GM20431 (cell line): ENCODE data around the gene FBXO24.
"Not testable (repeated sequence)": the region's sequence is repeated elsewhere in the genome, so short reads cannot be mapped to it uniquely, and the experiment has no call there.

ENCODE experiments used
- in situ Hi-C: fragments of 300-500 bp; cut with MseI, MboI; formaldehyde crosslinking; loops from one replicate; pipeline ENCODE4 v1.15.0; 2020; ENCODE audit warnings: low sequenced_read_pairs; ENCODE audit not compliant: unreplicated experiment

Gene FBXO24, protein sequence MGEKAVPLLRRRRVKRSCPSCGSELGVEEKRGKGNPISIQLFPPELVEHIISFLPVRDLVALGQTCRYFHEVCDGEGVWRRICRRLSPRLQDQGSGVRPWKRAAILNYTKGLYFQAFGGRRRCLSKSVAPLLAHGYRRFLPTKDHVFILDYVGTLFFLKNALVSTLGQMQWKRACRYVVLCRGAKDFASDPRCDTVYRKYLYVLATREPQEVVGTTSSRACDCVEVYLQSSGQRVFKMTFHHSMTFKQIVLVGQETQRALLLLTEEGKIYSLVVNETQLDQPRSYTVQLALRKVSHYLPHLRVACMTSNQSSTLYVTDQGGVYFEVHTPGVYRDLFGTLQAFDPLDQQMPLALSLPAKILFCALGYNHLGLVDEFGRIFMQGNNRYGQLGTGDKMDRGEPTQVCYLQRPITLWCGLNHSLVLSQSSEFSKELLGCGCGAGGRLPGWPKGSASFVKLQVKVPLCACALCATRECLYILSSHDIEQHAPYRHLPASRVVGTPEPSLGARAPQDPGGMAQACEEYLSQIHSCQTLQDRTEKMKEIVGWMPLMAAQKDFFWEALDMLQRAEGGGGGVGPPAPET

GRCh38 chr7:100586266-100587025 lies at the start of gene FBXO24:
FBXO24 (plus strand) TSS chr7:100586328; CDS start chr7:100586626, 298 bp downstream.
- in situ Hi-C loops, result no loop called here

- in situ Hi-C loops, result not testable (repeated sequence)
Observed at GRCh38 chr7:100536695-100537094, 49.4 kb upstream of the FBXO24 start.

GRCh38 chr7:100538348-100538653 lies 47.8 kb upstream of the FBXO24 start:
- in situ Hi-C loops, result no loop called here

DNA sequence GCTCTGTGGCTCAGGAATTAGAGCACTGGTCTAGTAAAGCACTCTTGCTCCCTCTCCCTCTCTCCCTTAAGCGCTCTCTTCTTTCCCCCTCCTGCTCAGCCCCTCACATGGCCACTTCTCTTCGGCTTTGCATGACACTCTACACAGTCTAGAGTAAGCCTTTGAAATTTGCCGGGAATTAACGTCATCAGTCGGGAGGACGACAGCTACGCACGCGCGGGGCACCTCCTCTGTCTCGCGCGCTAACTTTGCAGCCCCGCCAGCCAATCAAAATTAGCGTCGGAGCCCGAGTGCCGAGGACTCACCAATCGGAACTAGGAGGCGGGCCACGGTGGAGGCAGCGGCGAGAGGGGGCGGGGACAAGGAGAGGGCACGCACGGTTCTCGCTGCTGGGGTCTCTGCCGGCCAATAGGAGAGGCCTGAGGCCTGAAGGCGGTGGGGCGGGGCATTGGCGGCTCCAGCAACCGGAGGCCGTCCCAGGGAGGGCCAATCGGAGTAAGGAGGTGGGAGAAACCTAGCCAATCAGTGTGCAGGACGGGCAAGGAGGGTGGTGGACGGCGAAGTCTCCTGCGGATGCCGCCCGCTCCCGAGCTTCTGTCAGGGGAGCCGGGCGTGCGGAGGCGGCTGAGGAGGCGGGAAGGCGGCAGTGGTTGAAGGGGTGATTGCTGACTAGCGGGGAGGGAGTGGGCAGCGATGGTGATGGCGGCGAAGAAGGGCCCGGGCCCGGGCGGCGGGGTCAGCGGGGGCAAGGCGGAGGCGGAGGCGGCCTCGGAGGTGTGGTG lies 47.3 kb upstream of the FBXO24 start, which contains the start of gene AGFG2:
TSS of gene AGFG2 (plus strand) at position 550 of the 782 bp plus-strand sequence. CDS start at position 694, 144 bp downstream.
- in situ Hi-C loops, result no loop called here

DNA sequence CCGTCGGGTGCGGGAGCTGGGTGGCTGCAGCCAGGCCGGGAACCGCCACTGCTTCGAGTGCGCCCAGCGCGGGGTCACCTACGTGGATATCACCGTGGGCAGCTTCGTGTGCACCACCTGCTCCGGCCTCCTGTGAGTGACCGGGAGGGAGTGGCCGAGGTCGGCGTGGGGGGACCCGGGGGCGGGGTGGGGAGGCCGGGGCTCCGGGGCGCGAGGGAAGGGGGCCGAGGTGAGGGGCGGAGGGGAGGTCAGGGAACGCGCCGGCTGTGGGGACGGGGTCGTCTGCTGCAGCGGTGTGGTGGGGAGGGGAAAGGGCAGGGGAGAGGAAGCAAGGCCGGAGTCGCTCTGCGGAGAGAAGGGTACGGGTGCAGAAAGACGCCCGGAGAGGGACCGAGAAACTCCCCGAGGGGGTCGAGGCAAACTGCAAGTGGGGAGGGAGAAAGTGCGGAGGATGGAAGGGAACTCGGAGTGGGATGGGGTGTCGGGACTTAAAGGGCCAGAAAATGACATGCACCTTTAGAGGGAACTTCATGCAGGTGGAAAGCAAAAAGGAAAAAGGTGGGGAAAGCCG lies 46.6 kb upstream of the FBXO24 start:
- in situ Hi-C loops, result no loop called here

DNA sequence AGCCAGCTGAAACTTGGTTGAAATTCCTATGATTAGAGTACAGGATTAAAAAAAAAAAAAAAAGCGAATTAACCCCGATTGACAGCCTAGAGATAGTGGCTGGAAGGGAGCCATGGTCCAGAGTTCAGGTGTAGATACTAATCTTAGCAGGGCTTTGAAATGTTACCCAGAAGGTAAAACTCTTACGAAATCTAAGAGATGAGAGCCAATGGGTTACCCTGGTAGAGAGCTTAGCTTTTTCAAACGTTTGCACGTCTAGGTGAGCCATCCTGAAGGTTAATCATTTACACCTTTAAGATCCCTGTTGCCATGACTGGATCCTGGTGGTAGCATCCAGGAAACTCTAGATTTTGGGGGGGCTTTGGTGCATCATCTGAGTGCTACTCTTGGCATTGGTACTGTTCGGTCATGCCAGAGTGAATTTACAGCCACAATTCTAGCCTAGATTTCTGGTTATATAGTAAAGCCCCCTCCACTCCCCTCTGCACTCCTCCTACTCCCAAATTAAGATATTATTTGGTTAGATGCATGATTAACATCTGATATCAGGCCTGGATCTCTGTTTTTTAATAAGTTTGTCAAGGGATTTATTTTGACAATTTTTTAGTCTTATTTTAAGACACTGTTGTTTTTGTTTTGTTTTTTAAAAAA lies 45.9 kb upstream of the FBXO24 start:
- in situ Hi-C loops, result no loop called here

- in situ Hi-C loops, result not testable (repeated sequence)
Observed at GRCh38 chr7:100541309-100541708, 44.8 kb upstream of the FBXO24 start.

GRCh38 chr7:100543586-100543985 lies 42.5 kb upstream of the FBXO24 start:
- in situ Hi-C loops, result no loop called here

- in situ Hi-C loops, result no loop called here
Observed at GRCh38 chr7:100544386-100544785, 41.7 kb upstream of the FBXO24 start.

- in situ Hi-C loops, result no loop called here
Observed at GRCh38 chr7:100544967-100545359, 41.2 kb upstream of the FBXO24 start.

DNA sequence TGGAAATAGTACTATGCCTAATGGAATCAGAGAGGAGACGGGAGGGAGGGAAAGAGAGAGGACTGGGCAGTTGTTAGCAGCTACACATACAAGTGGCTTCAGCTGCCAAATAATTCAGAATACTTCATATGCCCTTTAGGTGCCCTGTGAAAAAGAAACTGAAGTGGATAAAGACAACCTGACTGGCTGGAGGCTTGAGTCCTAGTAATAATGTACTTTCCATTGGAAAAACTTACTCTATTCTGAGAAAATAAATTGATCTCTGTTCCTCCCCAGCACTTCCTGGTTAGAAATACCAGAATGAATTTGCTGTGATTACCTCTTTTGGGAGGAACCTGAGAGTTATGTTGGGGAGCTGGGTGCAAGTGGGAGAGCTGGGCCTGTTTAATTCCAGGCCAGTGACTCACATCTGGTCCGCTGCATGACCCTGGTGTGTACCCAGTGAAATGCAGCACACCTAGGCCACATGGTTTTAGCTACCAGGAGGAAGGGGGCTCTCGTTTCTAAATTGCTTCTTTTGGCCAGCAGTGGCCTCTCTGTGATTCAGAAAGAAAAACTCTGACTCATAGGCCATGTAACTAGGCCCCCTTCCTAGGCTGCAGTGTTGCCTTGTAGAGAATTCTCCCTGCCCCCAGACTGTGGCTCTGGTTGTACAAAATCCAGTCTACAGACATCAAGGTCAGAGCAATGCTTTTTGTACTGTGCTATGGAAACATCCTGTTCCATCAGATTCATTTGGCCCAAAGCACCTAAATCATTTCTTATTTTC lies 40.6 kb upstream of the FBXO24 start:
- in situ Hi-C loops, result no loop called here

DNA sequence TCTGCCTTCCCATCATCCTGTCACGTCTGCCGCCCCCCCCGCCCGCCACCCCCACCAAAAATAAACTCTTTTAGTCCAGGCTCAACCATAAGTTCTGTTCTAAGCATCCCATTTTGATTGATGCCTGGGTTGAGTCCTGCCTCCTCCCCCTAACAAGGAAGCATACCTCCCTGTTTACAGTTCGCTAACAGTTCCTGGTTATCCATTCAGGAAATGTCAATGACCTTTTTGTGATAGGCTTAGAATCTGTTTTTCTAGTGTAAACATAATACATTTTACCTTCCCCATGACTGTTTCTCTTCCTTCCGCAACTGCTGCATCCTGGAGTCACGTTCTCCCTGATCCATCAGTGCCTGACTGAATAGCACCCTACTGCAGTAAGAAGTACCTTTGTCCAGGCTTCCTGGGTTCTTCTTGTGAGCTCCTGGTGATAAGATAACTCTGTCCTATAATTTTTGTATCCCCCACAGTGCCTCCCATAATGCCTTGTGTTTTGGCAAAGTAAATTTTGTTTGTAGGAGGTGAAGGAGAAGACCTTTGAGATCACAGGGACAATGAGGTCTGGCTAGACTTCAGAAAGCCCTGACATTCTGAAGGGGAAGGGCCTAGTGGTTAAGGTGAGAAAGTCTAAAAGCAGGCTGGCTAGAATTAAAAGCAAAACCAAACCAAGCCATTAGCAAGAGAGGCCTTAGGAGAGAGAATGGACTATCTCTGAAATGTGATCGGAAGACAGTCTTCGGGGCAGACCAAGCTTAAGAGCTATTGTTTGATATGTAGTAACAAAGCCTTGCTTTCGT lies 39.8 kb upstream of the FBXO24 start:
- in situ Hi-C loops, result no loop called here

GRCh38 chr7:100546926-100547800 lies 39.0 kb upstream of the FBXO24 start:
- in situ Hi-C loops, result no loop called here

DNA sequence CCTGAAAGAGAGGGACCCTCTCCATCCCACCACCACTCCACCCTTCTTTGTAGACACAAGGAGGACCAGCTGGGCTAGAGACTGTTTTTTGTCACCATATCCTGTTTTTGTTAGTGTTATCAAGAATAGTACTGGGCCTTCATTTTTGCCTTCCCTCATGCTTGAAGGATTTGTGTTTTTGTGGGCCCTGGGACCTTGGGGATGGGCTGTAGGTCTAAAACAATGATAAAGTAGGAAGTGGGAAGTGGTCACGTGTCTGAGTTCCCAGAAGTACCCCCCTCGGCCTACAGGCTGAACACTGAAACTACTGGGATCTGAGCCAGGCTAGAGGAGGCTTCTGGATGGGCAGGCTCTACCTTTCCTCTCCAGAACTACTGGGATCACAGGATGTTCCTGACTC lies 38.3 kb upstream of the FBXO24 start:
- in situ Hi-C loops, result no loop called here

GRCh38 chr7:100548446-100548845 lies 37.7 kb upstream of the FBXO24 start:
- in situ Hi-C loops, result not testable (repeated sequence)

DNA sequence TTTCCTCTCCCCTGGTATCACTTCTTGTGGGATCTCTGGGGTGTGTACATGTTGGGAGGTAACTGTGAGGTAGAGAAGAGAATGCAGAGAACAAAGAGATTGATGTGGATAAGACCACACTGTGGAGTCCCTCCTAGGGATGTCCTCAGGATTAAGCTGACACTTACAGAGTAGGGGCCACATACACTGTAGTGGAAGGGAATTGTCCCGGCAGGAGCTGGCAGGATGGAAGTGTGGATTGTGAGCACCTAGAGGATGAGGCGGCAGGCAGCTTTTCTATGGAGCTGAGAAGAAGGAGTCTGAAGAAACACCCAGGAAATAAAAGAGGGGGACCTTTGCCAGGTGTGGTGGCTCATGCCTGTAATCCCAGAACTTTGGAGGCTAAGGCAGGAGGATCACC lies 33.6 kb upstream of the FBXO24 start:
- in situ Hi-C loops, result loop anchor here (10.0 kb wide), 1 partner anchor 68 kb away; the partner anchor contains the start of gene NYAP1

DNA sequence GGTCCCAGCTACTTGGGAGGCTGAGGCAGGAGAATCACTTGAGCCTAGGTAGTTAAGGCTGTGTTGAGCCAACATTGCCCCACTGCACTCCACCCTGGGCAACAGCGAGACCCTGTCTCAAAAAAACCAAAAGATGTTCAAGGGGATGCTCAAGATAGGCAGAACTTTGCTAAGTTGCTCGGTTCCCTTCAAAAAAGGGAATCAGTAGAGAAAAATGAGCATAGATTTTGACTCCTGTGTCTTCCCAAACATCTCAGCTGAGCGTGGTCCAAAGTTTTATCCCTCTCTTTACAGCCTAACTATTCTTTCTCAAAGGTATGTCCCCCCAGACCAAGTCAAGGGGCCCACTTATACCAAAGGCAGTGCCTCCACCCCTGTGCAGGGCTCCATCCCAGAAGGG lies 33.1 kb upstream of the FBXO24 start:
- in situ Hi-C loops, result loop anchor here (10.0 kb wide), 1 partner anchor 68 kb away; the partner anchor contains the start of gene NYAP1
